ENCODE results near the gene FCER2.

DNA sequence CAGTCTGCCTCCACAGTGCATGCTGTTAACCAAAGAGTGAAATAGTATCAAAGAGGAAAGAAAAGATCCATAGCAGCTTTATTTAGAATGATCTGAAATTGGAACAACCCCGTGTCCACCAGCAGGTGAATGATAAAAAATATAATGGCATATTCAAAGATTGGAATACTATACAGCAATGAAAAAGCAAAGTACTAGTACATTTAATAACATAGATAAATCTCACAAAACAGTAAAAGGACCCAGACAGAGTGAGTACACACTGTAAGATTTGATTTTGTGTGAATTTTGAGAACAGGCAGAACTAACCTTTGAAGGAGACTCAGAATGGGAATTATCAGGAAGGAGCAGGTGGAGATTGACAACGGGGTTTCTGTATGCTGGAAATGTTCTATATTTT lies 46.2 kb upstream of the FCER2 start:
- TF ChIP-seq CTCF (IDR thresholded peaks at IDR 0.05) (no peak), POLR2A (IDR thresholded peaks at IDR 0.05) (no peak)
